T-helper 2 cell treated with Interferon-gamma antibody and Interleukin-4, amounts not matched to agents 100 ng/mL and 5 ng/mL, for 36 hours (primary cell): ENCODE data around the gene HHAT. TPM values are rescaled to one million over a fixed set of nuclear protein-coding genes. Genes with fewer than 3 reads are reported as not detected.
"Not testable (repeated sequence)": the region's sequence is repeated elsewhere in the genome, so short reads cannot be mapped to it uniquely, and the experiment has no call there.

Source experiments
- intact Hi-C: fragments of 100-400 bp; cut with micrococcal nuclease; formaldehyde crosslinking; loops from one replicate; pipeline ENCODE4 v1.15.1; 2023
- total RNA-seq: library from RNA; stranded (reverse); gene quantifications from 2 replicates; pipeline ENCODE4 v1.2.3, GENCODE V29; 2022

HHAT gene
- total RNA-seq, 1 donor from 2014 or later = 0.73 TPM

DNA sequence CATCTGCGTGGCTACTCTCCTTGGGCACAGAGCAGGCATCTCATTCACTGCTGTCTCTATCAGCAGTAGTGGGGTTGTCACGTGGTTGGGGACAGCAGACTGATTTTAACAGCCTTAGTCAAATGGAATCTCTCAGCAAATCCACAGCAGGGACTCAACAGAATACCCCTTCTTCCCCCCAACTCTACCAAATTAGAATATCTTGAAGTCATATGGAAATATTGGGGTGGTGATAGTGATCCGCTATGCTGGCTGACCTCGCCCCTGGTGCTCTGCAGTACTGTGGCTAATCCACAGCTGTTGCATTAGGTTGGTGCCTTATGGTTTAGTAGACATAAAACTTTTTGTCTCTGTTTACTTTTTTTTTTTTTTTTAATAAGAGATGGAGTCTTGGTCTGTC is 23.9 kb downstream of the HHAT start:
- intact Hi-C loops = no loop called here

DNA sequence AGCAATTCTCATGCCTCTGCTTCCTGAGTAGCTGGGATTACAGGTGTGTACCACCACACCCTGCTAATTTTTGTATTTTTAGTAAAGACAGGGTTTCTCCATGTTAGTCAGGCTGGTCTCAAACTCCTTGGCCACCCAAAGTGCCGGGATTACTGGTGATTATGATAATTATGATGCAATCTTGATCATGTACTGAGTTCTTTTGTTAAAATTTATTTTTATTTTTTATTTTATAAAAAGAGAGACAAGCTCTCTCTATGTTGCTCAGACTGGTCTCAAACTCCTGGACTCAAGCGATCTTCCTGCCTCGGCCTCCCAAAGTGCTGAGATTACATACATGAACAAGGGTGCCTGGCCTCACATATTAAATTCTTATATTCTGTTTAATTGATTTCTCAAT is 25.6 kb downstream of the HHAT start:
- intact Hi-C loops = not testable (repeated sequence)

DNA sequence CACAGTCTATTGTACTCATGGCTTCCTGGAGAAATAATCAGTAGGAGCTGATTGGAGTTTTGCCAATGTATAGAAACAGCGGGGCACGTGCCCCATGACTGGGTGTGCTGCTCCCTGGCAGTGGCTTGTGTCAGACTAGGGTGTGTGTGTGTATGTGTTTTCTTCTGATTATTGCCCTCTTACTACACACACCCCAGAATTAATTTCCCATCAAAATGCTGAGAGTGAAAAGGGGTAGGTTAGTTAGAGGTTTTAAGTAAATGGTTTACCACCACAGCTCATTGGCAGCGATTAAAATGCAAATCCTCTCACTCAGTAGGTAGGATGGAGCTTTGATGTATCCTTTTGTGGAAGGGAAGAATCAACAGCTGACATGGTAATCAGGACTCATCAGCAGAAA is 29.9 kb downstream of the HHAT start:
- intact Hi-C loops = no loop called here

GRCh38 chr1:210359255-210359654 is 30.6 kb downstream of the HHAT start:
- intact Hi-C loops = no loop called here

DNA sequence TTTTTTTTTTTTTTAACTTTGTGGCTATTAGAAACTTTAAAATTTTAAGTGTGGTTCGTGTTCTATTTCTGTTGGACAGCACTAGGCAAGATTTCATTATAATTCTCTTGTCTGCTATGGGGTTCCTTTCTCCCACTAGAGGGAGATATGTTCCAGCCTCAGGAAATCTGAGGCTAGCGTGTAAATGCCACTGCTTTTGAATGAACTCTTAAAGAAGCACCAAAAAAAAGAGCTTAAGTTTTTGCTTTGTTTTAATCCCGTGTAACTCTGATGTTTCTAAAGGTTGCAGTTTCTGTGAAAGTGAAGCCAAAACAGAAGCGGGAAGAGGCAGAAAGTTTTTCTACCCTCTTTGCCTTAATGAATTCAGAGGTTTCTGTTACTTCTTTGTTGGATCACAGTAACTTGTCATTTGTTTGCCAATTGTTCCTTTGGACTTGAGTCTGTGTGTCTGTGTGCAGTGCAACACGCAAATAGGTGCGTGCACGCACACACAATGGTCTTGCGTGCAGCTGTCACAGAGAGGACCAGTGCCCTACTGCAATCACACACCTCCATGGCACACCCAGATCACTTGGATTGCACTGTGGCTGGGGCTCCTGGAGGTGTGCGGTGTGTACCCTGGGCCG is 32.3 kb downstream of the HHAT start:
- intact Hi-C loops = loop anchor here (1.0 kb wide), 1 partner anchor 39 kb away; no protein-coding TSS in a partner anchor

- intact Hi-C loops = loop anchor here (1.0 kb wide), 1 partner anchor 39 kb away; no protein-coding TSS in a partner anchor
Observed at GRCh38 chr1:210361665-210362064, 33.0 kb downstream of the HHAT start.

GRCh38 chr1:210362526-210362925 is 33.8 kb downstream of the HHAT start:
- intact Hi-C loops = no loop called here

GRCh38 chr1:210363119-210363518 is 34.4 kb downstream of the HHAT start:
- intact Hi-C loops = no loop called here

DNA sequence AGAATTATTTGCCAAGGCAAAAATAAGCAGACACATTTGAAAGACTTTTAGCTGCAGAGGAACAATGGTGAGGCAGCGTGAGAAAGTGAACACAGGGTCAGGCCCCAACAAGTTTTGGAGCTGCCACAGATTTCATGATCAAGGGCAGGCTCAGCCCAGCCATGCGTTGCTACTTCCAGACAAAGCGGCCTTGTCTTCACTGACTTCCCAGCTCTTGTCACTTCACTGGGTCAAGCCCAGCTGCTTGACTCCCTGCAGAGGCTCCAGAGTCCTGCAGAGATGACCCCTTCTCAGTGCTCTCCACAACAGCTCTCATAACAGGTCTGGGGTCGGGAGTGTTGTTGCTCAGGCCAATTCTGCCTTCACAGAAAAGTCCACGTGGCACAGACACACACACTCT is 35.8 kb downstream of the HHAT start:
- intact Hi-C loops = no loop called here

- intact Hi-C loops = loop anchor here (1.0 kb wide), 1 partner anchor 10 kb away; no protein-coding TSS in a partner anchor
Observed at GRCh38 chr1:210366767-210367166, 38.1 kb downstream of the HHAT start.

- intact Hi-C loops = no loop called here
Observed at GRCh38 chr1:210367566-210367965, 38.9 kb downstream of the HHAT start.

- intact Hi-C loops = no loop called here
Observed at GRCh38 chr1:210369425-210369824, 40.7 kb downstream of the HHAT start.

DNA sequence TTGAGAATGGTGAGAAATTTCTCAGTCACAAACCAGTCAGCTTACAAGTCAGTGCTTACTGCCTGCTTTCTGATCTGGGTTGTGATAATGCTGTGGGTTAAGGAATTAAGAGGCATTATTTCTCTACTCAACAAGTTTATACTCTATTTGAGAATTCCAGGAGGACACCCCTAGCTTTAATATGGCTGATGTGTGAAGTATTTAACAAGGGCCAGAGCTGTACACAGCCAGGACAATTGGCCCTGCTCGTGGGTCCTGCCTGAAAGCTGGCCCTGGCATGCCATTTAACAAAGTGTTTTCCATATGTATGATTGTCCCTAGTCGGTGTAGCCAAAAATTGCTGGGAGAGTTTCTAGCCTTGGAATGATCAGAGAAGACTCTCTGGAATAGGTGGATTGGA is 43.2 kb downstream of the HHAT start:
- intact Hi-C loops = loop anchor here (5.0 kb wide), 1 partner anchor 45 kb away; the partner anchor contains the start of gene HHAT

DNA sequence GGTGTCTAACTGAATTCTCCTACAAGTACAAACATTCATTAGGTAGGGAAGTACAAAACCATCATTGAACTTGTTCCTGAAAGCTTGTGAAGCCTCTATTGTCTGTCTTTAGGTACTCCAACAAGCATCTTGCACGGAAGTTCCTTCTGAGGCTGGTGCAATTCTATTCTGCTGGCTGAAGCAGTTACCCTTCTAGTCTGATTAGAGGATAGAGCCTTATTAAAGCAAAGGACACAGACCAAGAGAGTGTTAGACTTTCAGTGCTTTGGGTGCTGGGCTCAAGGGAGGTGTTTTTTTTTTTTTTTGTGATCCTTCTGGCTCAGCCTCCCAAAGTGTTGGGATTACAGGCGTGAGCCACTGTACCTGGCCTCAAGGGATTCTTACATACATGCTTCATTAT is 43.8 kb downstream of the HHAT start:
- intact Hi-C loops = loop anchor here (5.0 kb wide), 1 partner anchor 45 kb away; the partner anchor contains the start of gene HHAT

DNA sequence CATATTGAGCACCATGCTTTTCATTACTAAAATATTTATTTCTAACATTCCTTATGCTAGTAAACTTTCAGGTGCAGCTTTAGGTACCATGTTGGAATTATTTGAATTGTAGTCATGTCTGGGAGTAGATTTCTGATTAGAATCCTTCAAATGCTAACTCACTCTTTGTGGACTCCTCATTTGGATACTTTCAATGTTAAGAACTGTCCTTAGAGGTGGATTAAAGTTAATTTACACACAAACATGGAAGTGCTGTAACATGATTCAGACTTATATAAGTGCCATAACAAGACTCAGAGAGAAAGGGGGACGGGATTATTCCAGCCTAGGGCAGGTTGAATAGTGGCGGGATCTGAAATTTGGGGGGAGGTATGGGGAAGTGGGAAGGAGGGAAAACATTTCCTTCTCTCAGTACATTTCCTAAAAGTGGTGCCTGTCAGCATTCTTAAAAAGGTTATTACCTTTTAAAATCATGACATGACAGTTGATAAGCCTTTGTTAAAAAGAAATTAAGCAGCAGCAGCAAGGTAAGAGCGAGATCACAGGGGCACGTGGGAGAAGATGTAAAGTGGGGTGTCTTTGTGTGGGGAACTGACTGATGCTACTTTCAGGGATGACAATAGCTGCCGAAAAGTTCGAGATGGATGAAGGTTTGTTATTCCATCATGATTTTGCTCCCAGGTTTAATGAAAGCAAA is 44.4 kb downstream of the HHAT start:
- intact Hi-C loops = loop anchor here (5.0 kb wide), 1 partner anchor 46 kb away; the partner anchor contains the start of gene HHAT

DNA sequence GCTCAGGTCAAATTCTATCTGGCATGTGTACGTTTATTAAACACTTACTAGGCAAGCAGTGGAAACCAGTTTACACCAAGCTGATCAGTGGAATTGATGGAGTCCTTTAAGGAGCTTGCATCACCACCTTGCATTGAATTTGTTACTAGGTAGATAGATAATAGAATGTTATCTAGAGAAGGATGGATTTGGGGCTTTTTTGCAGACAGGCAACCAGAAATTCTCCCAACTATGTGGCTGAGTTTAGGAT is 44.9 kb downstream of the HHAT start:
- intact Hi-C loops = loop anchor here (5.0 kb wide), 1 partner anchor 46 kb away; the partner anchor contains the start of gene HHAT

DNA sequence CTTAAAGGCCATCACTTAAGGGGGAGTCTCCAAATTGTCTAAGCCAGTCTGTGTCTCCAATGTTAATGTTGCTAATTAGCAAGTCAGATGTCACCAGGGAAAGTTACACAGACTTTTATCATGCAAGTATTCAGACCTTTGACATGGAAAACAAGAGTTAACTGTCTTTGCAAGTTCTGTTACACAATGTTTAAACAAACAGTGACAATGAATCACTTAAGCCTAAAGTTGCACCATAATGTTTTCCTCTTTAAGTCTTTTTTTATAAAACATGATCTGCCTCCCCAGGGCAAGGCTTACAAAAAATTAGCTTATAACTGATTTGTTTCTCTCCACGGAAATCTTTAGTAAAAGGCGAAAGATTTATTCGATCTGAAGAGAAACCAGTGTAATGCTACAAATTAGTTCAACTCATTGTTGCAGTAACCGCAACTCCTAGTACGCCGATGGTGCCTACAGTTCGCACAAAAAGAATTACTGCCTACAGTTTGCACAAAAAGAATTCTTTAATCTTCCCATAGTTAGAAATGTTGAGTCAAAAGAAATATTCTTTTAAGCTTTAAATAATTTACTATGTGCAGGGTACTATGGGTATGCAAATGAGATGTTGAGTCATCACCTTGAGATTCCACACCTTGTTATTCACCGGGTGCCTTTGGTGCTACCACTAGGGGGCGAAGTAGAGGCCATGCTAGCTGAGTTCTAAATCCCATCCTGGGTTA is 45.3 kb downstream of the HHAT start:
- intact Hi-C loops = loop anchor here (1.0 to 5.0 kb wide), 2 partner anchors 26 to 47 kb away; partner anchors contain the start of gene HHAT

DNA sequence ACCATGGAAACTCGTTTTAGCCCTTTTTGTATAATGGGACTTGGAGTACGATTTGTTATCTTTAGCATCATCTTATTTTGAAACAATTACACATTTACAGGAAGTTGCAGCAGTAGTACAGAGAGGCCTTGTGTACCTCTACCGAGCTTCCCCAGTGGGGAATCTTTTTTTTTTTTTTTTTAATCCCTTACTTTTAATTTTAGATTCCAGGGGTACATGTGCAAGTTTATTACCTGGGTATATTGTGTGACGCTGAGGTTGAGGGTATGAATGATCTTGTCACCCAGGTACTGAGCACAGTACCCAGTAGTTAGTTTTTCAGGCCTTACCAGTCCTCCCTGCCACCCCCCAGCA is 45.9 kb downstream of the HHAT start:
- intact Hi-C loops = loop anchor here (1.0 to 5.0 kb wide), 2 partner anchors 26 to 47 kb away; partner anchors contain the start of gene HHAT

- intact Hi-C loops = loop anchor here (5.0 kb wide), 1 partner anchor 35 kb away; no protein-coding TSS in a partner anchor
Observed at GRCh38 chr1:210376836-210377372, 48.2 kb downstream of the HHAT start.

GRCh38 chr1:210377731-210378333 is 49.1 kb downstream of the HHAT start:
- intact Hi-C loops = loop anchor here (5.0 kb wide), 1 partner anchor 36 kb away; no protein-coding TSS in a partner anchor

- intact Hi-C loops = loop anchor here (5.0 kb wide), 1 partner anchor 36 kb away; no protein-coding TSS in a partner anchor
Observed at GRCh38 chr1:210378736-210379135, 50.0 kb downstream of the HHAT start.
